Measurements from ENCODE around the gene NFATC3. TPM values are rescaled to one million over a fixed set of nuclear protein-coding genes. Genes with fewer than 3 reads are reported as not detected.

The NFATC3 gene
- total and polyA plus RNA-seq, 2 experiments from 2014 or later: 13.1 to 35.9 TPM

DNA sequence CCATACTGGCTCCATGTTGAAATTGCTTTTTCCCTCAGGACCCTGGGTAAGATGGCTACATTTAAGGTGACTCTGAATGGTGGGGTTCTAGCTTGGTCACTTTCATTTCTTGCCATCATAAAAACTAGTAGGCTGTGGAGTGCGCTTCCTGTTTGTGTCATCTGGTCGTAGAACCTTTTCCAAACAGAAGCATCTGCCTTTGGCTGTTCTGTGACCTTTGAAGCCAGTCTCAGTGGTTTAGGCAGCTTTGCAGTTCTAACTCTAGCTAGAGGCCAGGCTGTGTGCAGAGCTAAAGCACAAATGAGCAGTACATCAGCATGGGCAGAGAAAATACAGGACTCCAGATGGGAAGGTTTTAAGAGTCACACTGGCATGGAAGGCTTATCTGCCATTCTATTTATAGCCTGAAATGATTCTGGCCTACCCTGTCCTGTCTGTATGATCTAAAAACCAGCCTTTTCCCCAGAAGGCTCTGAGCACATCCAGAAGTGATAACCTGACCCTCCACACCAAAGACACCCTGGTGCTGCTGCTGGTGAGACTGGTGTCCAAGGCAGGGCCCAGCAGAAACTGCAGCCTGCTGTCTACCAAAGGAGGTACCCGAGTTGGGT lies 142.1 kb downstream of the NFATC3 start:
- Histone ChIP-seq H3K27ac (peak overlapping the region; percentile 41), H3K36me3 (replicated peaks; ENCODE audit: insufficient read depth, low read depth) (no peaks in the 10 kb centered on the region), H3K27me3 (no peaks in the 10 kb centered on the region), H3K79me2 (peaks cover 6% of the 10 kb centered on the region), H3K4me2 (no peak overlapping the region), H4K20me1 (ENCODE audit: insufficient read depth, poor library complexity, severe bottlenecking) (no peaks in the 10 kb centered on the region), H2AFZ (no peak overlapping the region), H3K9me2 (replicated peaks; ENCODE audit: insufficient read depth) (no peaks in the 10 kb centered on the region), H3K4me3 (no peak overlapping the region), H3K4me1 (ENCODE audit: insufficient read depth) (peaks cover 21% of the 10 kb centered on the region), H3K9me3 (ENCODE audit: low read depth) (no peaks in the 10 kb centered on the region)
- TF ChIP-seq, protein P1, sequence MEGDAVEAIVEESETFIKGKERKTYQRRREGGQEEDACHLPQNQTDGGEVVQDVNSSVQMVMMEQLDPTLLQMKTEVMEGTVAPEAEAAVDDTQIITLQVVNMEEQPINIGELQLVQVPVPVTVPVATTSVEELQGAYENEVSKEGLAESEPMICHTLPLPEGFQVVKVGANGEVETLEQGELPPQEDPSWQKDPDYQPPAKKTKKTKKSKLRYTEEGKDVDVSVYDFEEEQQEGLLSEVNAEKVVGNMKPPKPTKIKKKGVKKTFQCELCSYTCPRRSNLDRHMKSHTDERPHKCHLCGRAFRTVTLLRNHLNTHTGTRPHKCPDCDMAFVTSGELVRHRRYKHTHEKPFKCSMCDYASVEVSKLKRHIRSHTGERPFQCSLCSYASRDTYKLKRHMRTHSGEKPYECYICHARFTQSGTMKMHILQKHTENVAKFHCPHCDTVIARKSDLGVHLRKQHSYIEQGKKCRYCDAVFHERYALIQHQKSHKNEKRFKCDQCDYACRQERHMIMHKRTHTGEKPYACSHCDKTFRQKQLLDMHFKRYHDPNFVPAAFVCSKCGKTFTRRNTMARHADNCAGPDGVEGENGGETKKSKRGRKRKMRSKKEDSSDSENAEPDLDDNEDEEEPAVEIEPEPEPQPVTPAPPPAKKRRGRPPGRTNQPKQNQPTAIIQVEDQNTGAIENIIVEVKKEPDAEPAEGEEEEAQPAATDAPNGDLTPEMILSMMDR (IDR thresholded peaks at IDR 0.05; ENCODE audit: poor library complexity): no peak
- TF ChIP-seq EZH2phosphoT487 (IDR thresholded peaks at IDR 0.05; ENCODE audit: low read depth, severe bottlenecking, unreplicated experiment) (no peak), EZH2 (IDR thresholded peaks at IDR 0.05; ENCODE audit: borderline replicate concordance) (no peak)
- WGBS (ENCODE audit: low lambda C conversion rate, missing lambda C conversion rate): 71% methylated on average over 3 of the region's 3 CpGs
- DNase-seq (ENCODE audit: low spot score): peak; percentile 22

DNA sequence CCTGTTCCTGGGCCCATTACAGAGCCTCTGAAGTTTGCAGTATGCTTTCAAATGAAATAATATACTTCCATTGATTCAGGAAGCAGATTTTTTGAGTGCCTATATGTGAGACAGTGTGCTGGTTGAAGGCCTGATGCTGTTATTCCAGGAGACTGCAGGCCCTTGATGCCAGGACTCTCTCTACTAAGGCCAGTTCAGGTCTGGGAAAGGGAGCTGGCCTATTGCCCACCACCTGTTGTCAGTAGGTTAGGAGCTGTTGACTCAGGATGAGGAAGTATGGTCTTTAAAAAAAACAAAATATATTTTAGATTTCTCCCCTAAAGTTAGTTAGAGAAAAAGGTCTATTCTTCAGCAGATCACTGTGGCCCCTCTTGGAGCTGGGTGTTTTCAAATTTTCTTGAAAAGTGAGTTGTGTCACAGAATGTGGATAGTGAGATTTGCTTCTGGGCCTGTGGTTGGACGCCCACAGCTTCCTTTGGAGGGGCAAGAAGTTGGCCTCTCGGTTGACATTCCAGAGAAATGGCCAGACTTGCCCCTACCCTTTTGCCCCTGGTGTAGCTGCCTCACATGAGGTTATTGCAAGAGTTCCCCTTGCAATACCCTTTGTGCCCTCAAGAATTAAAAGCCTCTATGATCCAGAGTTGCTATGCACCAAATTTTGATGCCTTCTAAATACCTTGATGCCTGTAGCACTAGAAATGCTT lies 142.8 kb downstream of the NFATC3 start:
- Histone ChIP-seq H3K4me3 (no peak overlapping the region), H3K79me2 (peaks cover 13% of the 10 kb centered on the region), H4K20me1 (ENCODE audit: insufficient read depth, poor library complexity, severe bottlenecking) (no peaks in the 10 kb centered on the region), H3K9me2 (replicated peaks; ENCODE audit: insufficient read depth) (no peaks in the 10 kb centered on the region), H3K4me2 (no peak overlapping the region), H2AFZ (no peak overlapping the region), H3K27me3 (no peaks in the 10 kb centered on the region), H3K36me3 (replicated peaks; ENCODE audit: insufficient read depth, low read depth) (no peaks in the 10 kb centered on the region), H3K27ac (peak overlapping the region; percentile 41), H3K4me1 (ENCODE audit: insufficient read depth) (peaks cover 21% of the 10 kb centered on the region), H3K9me3 (ENCODE audit: low read depth) (no peaks in the 10 kb centered on the region)
- DNase-seq (ENCODE audit: low spot score): no peak
- TF ChIP-seq EZH2 (IDR thresholded peaks at IDR 0.05; ENCODE audit: borderline replicate concordance) (no peak), EZH2phosphoT487 (IDR thresholded peaks at IDR 0.05; ENCODE audit: low read depth, severe bottlenecking, unreplicated experiment) (no peak)
- TF ChIP-seq, protein P1 (IDR thresholded peaks at IDR 0.05; ENCODE audit: poor library complexity): no peak
- 82% methylated on average over 2 of the region's 2 CpGs for WGBS (ENCODE audit: low lambda C conversion rate, missing lambda C conversion rate)

DNA sequence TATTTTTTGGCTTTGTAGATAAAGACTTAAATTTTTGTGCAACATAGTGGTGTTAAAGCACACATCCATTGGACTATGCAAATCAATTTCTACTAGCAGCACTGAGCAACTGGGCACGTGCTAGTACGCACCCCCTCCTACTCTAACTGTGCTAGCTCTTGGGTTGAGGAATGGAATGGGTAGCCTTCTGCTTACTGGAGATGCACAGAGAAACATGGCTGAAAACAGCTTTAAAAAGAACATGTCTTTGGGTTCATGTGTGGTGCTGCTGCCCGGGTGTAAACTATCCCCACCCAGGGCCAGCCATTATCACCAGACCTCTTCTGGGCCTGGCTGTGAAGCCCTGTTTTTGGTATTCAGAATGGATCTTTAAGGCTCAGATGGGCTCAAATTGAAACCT lies 143.5 kb downstream of the NFATC3 start:
- DNase-seq (ENCODE audit: low spot score): no peak

More for the DNA sequence above, 143.5 kb downstream of the NFATC3 start:
- Histone ChIP-seq H3K4me1 (ENCODE audit: insufficient read depth) (peaks cover 26% of the 10 kb centered on the region), H4K20me1 (ENCODE audit: insufficient read depth, poor library complexity, severe bottlenecking) (peaks cover 6% of the 10 kb centered on the region), H3K36me3 (replicated peaks; ENCODE audit: insufficient read depth, low read depth) (no peaks in the 10 kb centered on the region), H3K27ac (peak overlapping the region; percentile 41), H3K4me3 (no peak overlapping the region), H3K9me3 (ENCODE audit: low read depth) (no peaks in the 10 kb centered on the region), H3K9me2 (replicated peaks; ENCODE audit: insufficient read depth) (no peaks in the 10 kb centered on the region), H3K27me3 (no peaks in the 10 kb centered on the region), H3K79me2 (peaks cover 19% of the 10 kb centered on the region), H3K4me2 (peak overlapping the region; percentile 19), H2AFZ (no peak overlapping the region)
- no peak for TF ChIP-seq EZH2 (IDR thresholded peaks at IDR 0.05; ENCODE audit: borderline replicate concordance)
- 75% methylated on average over 3 of the region's 3 CpGs for WGBS (ENCODE audit: low lambda C conversion rate, missing lambda C conversion rate)
